Cardiac muscle cell (in vitro differentiated cells and primary cell): ENCODE data around the gene TFAP2D. TPM values are rescaled to one million over a fixed set of nuclear protein-coding genes. Genes with fewer than 3 reads are reported as not detected.

Source experiments
- DNase-seq, 2 donors: peaks; one replicate each; pipeline versions ENCODE4 v3.0.0 to v3.0.0-alpha.2; 2010 to 2017; ENCODE audit warnings: low read depth in 1 of 2, low spot score in 1 of 2
- H3K27ac ChIP-seq: fragments of 200-600 bp; sonication (generic); 2 replicates; pipeline ENCODE4 v1.5.1; 2016
- H3K27me3 ChIP-seq: fragments of 200-600 bp; sonication (generic); 2 replicates; pipeline ENCODE4 v1.6.0; 2016; ENCODE audit warnings: control low read depth
- H3K36me3 ChIP-seq: fragments of 200-600 bp; sonication (generic); 2 replicates; pipeline ENCODE4 v1.5.1; 2016; ENCODE audit warnings: control low read depth
- H3K4me1 ChIP-seq: fragments of 200-600 bp; sonication (generic); 2 replicates; pipeline ENCODE4 v1.8.1; 2017; ENCODE audit warnings: low read depth, mild to moderate bottlenecking, mixed run types
- H3K4me3 ChIP-seq: fragments of 200-600 bp; sonication (generic); 2 replicates; pipeline ENCODE4 v1.5.1; 2016; ENCODE audit warnings: mild to moderate bottlenecking
- H3K9me3 ChIP-seq: fragments of 200-600 bp; sonication (generic); 2 replicates; pipeline ENCODE4 v1.5.1; 2017; ENCODE audit warnings: low read depth, mild to moderate bottlenecking, control low read depth
- CTCF ChIP-seq: IDR thresholded peaks from 2 replicates; pipeline ENCODE4 v1.5.1; 2012; ENCODE audit warnings: low read depth, mild to moderate bottlenecking, low read length
- polyA plus RNA-seq: library from polyadenylated mRNA; unstranded; fragments of >200 nt; fragmentation: Nextera tagmentation; extraction: Ambion mirVana; gene quantifications from 2 replicates; pipeline ENCODE4 v1.2.1, GENCODE V29; 2016
- total RNA-seq: library from RNA; depleted of rRNA; stranded (reverse); fragments of >200 nt; gene quantifications from 2 replicates; pipeline ENCODE4 v1.2.3, GENCODE V29; 2016

Gene TFAP2D
- total and polyA plus RNA-seq, 2 experiments from 2014 or later = not detected

GRCh38 chr6:50742161-50742560 is 28.8 kb downstream of the TFAP2D start:
- Histone ChIP-seq H3K4me3 (no peak overlapping the region), H3K36me3 (no peaks in the 10 kb centered on the region), H3K27ac (no peak overlapping the region), H3K9me3 (no peaks in the 10 kb centered on the region), H3K4me1 (no peaks in the 10 kb centered on the region), H3K27me3 (no peaks in the 10 kb centered on the region)
- no peak for DNase-seq
- TF ChIP-seq CTCF = no peak

GRCh38 chr6:50744976-50745375 is 31.6 kb downstream of the TFAP2D start:
- Histone ChIP-seq H3K36me3 (no peaks in the 10 kb centered on the region), H3K9me3 (no peaks in the 10 kb centered on the region), H3K27ac (no peak overlapping the region), H3K4me1 (no peaks in the 10 kb centered on the region), H3K4me3 (no peak overlapping the region), H3K27me3 (no peaks in the 10 kb centered on the region)
- no peak for DNase-seq
- no peak for TF ChIP-seq CTCF

- H3K4me3 ChIP-seq = no peak overlapping the region
- no peak for TF ChIP-seq CTCF
These were observed 49.5 kb downstream of the TFAP2D start for GRCh38 chr6:50762798-50763197.

GRCh38 chr6:50778696-50779095 is 65.4 kb downstream of the TFAP2D start:
- Histone ChIP-seq H3K27me3 (peaks cover 2% of the 10 kb centered on the region), H3K9me3 (no peaks in the 10 kb centered on the region), H3K4me3 (no peak overlapping the region), H3K27ac (no peak overlapping the region), H3K4me1 (no peaks in the 10 kb centered on the region), H3K36me3 (no peaks in the 10 kb centered on the region)
- TF ChIP-seq CTCF = no peak
- DNase-seq = no peak

More at GRCh38 chr6:50762798-50763197, 49.5 kb downstream of the TFAP2D start:
- Histone ChIP-seq H3K27ac (no peak overlapping the region), H3K4me1 (no peaks in the 10 kb centered on the region), H3K27me3 (no peaks in the 10 kb centered on the region), H3K9me3 (no peaks in the 10 kb centered on the region), H3K36me3 (no peaks in the 10 kb centered on the region)
- DNase-seq = no peak

GRCh38 chr6:50780382-50780781 is 67.1 kb downstream of the TFAP2D start:
- Histone ChIP-seq H3K4me1 (no peaks in the 10 kb centered on the region), H3K36me3 (no peaks in the 10 kb centered on the region), H3K9me3 (no peaks in the 10 kb centered on the region), H3K27me3 (no peaks in the 10 kb centered on the region), H3K4me3 (no peak overlapping the region), H3K27ac (no peak overlapping the region)
- DNase-seq = no peak
- no peak for TF ChIP-seq CTCF

- Histone ChIP-seq H3K9me3 (no peaks in the 10 kb centered on the region), H3K4me1 (no peaks in the 10 kb centered on the region), H3K27me3 (no peaks in the 10 kb centered on the region), H3K4me3 (no peak overlapping the region), H3K36me3 (no peaks in the 10 kb centered on the region), H3K27ac (no peak overlapping the region)
- no peak for TF ChIP-seq CTCF
- no peak for DNase-seq
These were observed 72.6 kb downstream of the TFAP2D start for GRCh38 chr6:50785921-50786320.
